H9 (cell line): ENCODE data around the gene TIAM2. TPM values are rescaled to one million over a fixed set of nuclear protein-coding genes. Genes with fewer than 3 reads are reported as not detected.

Experiments
- DNase-seq: peaks from one replicate; pipeline ENCODE4 v3.0.0-alpha.2; 2017
- H2AFZ ChIP-seq: one replicate; pipeline ENCODE4 v1.6.1; 2013; ENCODE audit warnings: mild to moderate bottlenecking, low read length, control low read depth, moderate library complexity
- H2AK5ac ChIP-seq: 2 replicates; pipeline ENCODE4 v1.6.1; 2013; ENCODE audit warnings: low read length, control low read depth, mixed read lengths; ENCODE audit not compliant: insufficient read length
- H2BK120ac ChIP-seq: one replicate; pipeline ENCODE4 v1.6.1; 2013; ENCODE audit warnings: low read depth, mild to moderate bottlenecking, low read length, control low read depth, inconsistent platforms; ENCODE audit not compliant: poor library complexity, severe bottlenecking
- H2BK12ac ChIP-seq: 2 replicates; pipeline ENCODE4 v1.6.1; 2013; ENCODE audit warnings: low read length, control low read depth, mixed read lengths, low read depth; ENCODE audit not compliant: insufficient read length
- H2BK15ac ChIP-seq: 2 replicates; pipeline ENCODE4 v1.6.1; 2013; ENCODE audit warnings: low read depth, low read length, control low read depth
- H2BK20ac ChIP-seq: one replicate; pipeline ENCODE4 v1.6.1; 2013; ENCODE audit warnings: low read depth, mild to moderate bottlenecking, low read length, control low read depth, inconsistent platforms; ENCODE audit not compliant: poor library complexity, severe bottlenecking
- H2BK5ac ChIP-seq: 2 replicates; pipeline ENCODE4 v1.6.1; 2013; ENCODE audit warnings: low read length, control low read depth, mixed read lengths; ENCODE audit not compliant: insufficient read length
- H3K14ac ChIP-seq: 2 replicates; pipeline ENCODE4 v1.6.1; 2013; ENCODE audit warnings: low read length, control low read depth; ENCODE audit not compliant: insufficient read depth
- H3K18ac ChIP-seq: 2 replicates; pipeline ENCODE4 v1.6.1; 2013; ENCODE audit warnings: low read depth, mild to moderate bottlenecking, mixed read lengths, low read length, control low read depth; ENCODE audit not compliant: insufficient read length
- H3K23ac ChIP-seq: 2 replicates; pipeline ENCODE4 v1.6.1; 2013; ENCODE audit warnings: low read length, control low read depth, mixed read lengths, low read depth; ENCODE audit not compliant: insufficient read length
- H3K23me2 ChIP-seq: 2 replicates; pipeline ENCODE4 v1.6.1; 2013; ENCODE audit warnings: low read depth, mild to moderate bottlenecking, mixed read lengths, low read length, control low read depth; ENCODE audit not compliant: insufficient read length, poor library complexity, severe bottlenecking
- H3K27ac ChIP-seq: 2 replicates; pipeline ENCODE4 v1.5.1; 2013; ENCODE audit warnings: low read length, control low read depth, mixed read lengths, low read depth; ENCODE audit not compliant: insufficient read length
- H3K27me3 ChIP-seq: 2 replicates; pipeline ENCODE4 v1.6.1; 2013; ENCODE audit warnings: low read length, control low read depth, inconsistent platforms; ENCODE audit not compliant: insufficient read depth
- H3K4ac ChIP-seq: 2 replicates; pipeline ENCODE4 v1.6.1; 2013; ENCODE audit warnings: low read depth, mild to moderate bottlenecking, control low read depth, inconsistent platforms, low read length, moderate library complexity
- H3K4me1 ChIP-seq: 2 replicates; pipeline ENCODE4 v1.6.1; 2013; ENCODE audit warnings: low read length, control low read depth, inconsistent platforms; ENCODE audit not compliant: insufficient read depth
- H3K4me2 ChIP-seq: 2 replicates; pipeline ENCODE4 v1.6.1; 2013; ENCODE audit warnings: low read length, control low read depth, mixed read lengths; ENCODE audit not compliant: insufficient read length, insufficient read depth
- H3K56ac ChIP-seq: 2 replicates; pipeline ENCODE4 v1.6.1; 2013; ENCODE audit warnings: low read depth, mild to moderate bottlenecking, mixed read lengths, low read length, control low read depth; ENCODE audit not compliant: insufficient read length
- H3K79me1 ChIP-seq: 2 replicates; pipeline ENCODE4 v1.6.1; 2013; ENCODE audit warnings: low read depth, mild to moderate bottlenecking, moderate library complexity, low read length, control low read depth, inconsistent platforms; ENCODE audit not compliant: insufficient read depth, poor library complexity, severe bottlenecking
- H3K79me2 ChIP-seq: 2 replicates; pipeline ENCODE4 v1.6.1; 2013; ENCODE audit warnings: low read length, control low read depth, inconsistent platforms; ENCODE audit not compliant: insufficient read depth
- H3K9ac ChIP-seq: 2 replicates; pipeline ENCODE4 v1.6.1; 2013; ENCODE audit warnings: low read length, control low read depth, mixed read lengths; ENCODE audit not compliant: insufficient read length; ENCODE audit errors: extremely low read depth
- H3K9me3 ChIP-seq: one replicate; pipeline ENCODE4 v1.6.1; 2013; ENCODE audit warnings: low read depth, low read length, inconsistent platforms; ENCODE audit not compliant: control insufficient read depth
- H3T11ph ChIP-seq: one replicate; pipeline ENCODE4 v1.6.1; 2013; ENCODE audit warnings: mild to moderate bottlenecking, low read length, control low read depth, inconsistent platforms
- H4K20me1 ChIP-seq: one replicate; pipeline ENCODE4 v1.6.1; 2013; ENCODE audit not compliant: control insufficient read depth, insufficient read length, insufficient read depth
- H4K5ac ChIP-seq: 2 replicates; pipeline ENCODE4 v1.6.1; 2013; ENCODE audit warnings: low read depth, mild to moderate bottlenecking, mixed read lengths, low read length, control low read depth; ENCODE audit not compliant: insufficient read length
- H4K8ac ChIP-seq: replicated peaks from 2 replicates; pipeline ENCODE4 v1.6.1; 2013; ENCODE audit warnings: low read length, control low read depth, mixed read lengths, low read depth; ENCODE audit not compliant: insufficient read length
- H4K91ac ChIP-seq: 2 replicates; pipeline ENCODE4 v1.6.1; 2013; ENCODE audit warnings: low read depth, mild to moderate bottlenecking, moderate library complexity, mixed read lengths, low read length, control low read depth; ENCODE audit not compliant: insufficient read length
- H3K27ac Mint-ChIP-seq, 3 experiments: 2 replicates in 2 of 3; 3 replicates in 1 of 3; pipeline ENCODE4 v1.8.0; 2020 to 2021; ENCODE audit warnings: mixed read lengths in 3 of 3, mild to moderate bottlenecking in 1 of 3, moderate library complexity in 1 of 3
- H3K27me3 Mint-ChIP-seq: 2 replicates; pipeline ENCODE4 v1.8.0; 2021; ENCODE audit warnings: low read depth, mild to moderate bottlenecking, moderate library complexity, mixed read lengths
- H3K36me3 Mint-ChIP-seq, 3 experiments: 2 replicates in 2 of 3; 3 replicates in 1 of 3; pipeline ENCODE4 v1.8.0; 2020 to 2021; ENCODE audit warnings: low read depth in 3 of 3, mixed read lengths in 3 of 3; ENCODE audit not compliant: insufficient read depth in 1 of 3
- H3K4me1 Mint-ChIP-seq, 2 experiments: 2 replicates each; pipeline ENCODE4 v1.8.0; 2020; ENCODE audit warnings: mixed read lengths in 2 of 2
- H3K4me3 Mint-ChIP-seq, 2 experiments: 2 replicates in 1 of 2; 3 replicates in 1 of 2; pipeline ENCODE4 v1.8.0; 2020 to 2021; ENCODE audit warnings: mild to moderate bottlenecking in 2 of 2, mixed read lengths in 2 of 2, moderate library complexity in 1 of 2
- H3K9me3 Mint-ChIP-seq, 2 experiments: 2 replicates in 1 of 2; 3 replicates in 1 of 2; pipeline ENCODE4 v1.8.0; 2020; ENCODE audit warnings: mild to moderate bottlenecking in 2 of 2, mixed read lengths in 2 of 2, moderate library complexity in 1 of 2
- CTCF ChIP-seq: fragments of 200-600 bp; sonication (generic); conservative IDR thresholded peaks from 3 replicates; pipeline ENCODE4 v1.8.0; 2021; ENCODE audit warnings: antibody characterized with exemption, mild to moderate bottlenecking
- WGBS: extraction: QIAGEN DNeasy Blood & Tissue Kit; methylation state at CpG from one replicate; pipeline ENCODE4 v1.1.7; 2013; ENCODE audit warnings: missing lambda C conversion rate, low lambda C conversion rate, mixed read lengths; ENCODE audit not compliant: insufficient read length; ENCODE audit errors: extremely low coverage; 5-methylcytosine and 5-hydroxymethylcytosine counted together
- total RNA-seq: library from RNA; stranded (reverse); gene quantifications from 2 replicates; pipeline ENCODE4 v1.2.1, GENCODE V29; 2021

Gene TIAM2
- total RNA-seq, 1 experiment from 2014 or later, result 6.3 TPM

GRCh38 chr6:155182103-155182502, 187.0 kb downstream of the TIAM2 start:
- H3K27me3 ChIP-seq, result no peaks in the 10 kb centered on the region
- H3K79me1 ChIP-seq, result no peaks in the 10 kb centered on the region
- H3K56ac ChIP-seq, result no peak overlapping the region
- H2BK5ac ChIP-seq, result no peak overlapping the region
- no peak overlapping the region for H2BK12ac ChIP-seq
- Mint-ChIP-seq H3K27ac (no peak overlapping the region; a peak in 1 of 7 replicates), H3K36me3 (peaks cover 0 to 12% (median 11%) of the 10 kb centered on the region in 3 experiments; a peak in 4 of 7 replicates), H3K4me1 (peaks cover 15 to 16% of the 10 kb centered on the region in 2 experiments), H3K27me3 (no peaks in the 10 kb centered on the region), H3K4me3 (no peak overlapping the region), H3K9me3 (no peaks in the 10 kb centered on the region)
- H3T11ph ChIP-seq, result no peak overlapping the region
- H3K79me2 ChIP-seq, result no peaks in the 10 kb centered on the region
- H3K23me2 ChIP-seq, result no peaks in the 10 kb centered on the region
- no peak overlapping the region for H3K4ac ChIP-seq
- H4K8ac ChIP-seq, result no peak overlapping the region
- H3K18ac ChIP-seq, result no peak overlapping the region
- no peak overlapping the region for H3K23ac ChIP-seq
- no peak overlapping the region for H2AFZ ChIP-seq
- no CpG with 5 or more reads among the region's 16 CpGs for WGBS
- no peak overlapping the region for H2BK120ac ChIP-seq
- no peak overlapping the region for H3K27ac ChIP-seq
- no peak overlapping the region for H2AK5ac ChIP-seq
- no peaks in the 10 kb centered on the region for H4K20me1 ChIP-seq
- H4K91ac ChIP-seq, result no peak overlapping the region
- no peak overlapping the region for H3K4me2 ChIP-seq
- 0 out of 2 replicates have a peak, but pooled peaks cover 3% of the 10 kb centered on the region for H3K4me1 ChIP-seq
- TF ChIP-seq CTCF, result no peak
- no peaks in the 10 kb centered on the region for H3K9me3 ChIP-seq
- DNase-seq, result no peak
- H2BK20ac ChIP-seq, result no peak overlapping the region
- no peak overlapping the region for H3K14ac ChIP-seq
- H4K5ac ChIP-seq, result no peak overlapping the region
- no peak overlapping the region for H3K9ac ChIP-seq
- H2BK15ac ChIP-seq, result no peak overlapping the region
